Heart left ventricle (tissue), 13 donors: ENCODE data around the gene SLC22A14.

Experiments
- CTCF ChIP-seq, 12 donors: fragments of 200-600 bp; sonication (generic) in 4 of 12; IDR thresholded peaks; one replicate each; pipeline versions ENCODE4 v1.5.0 to v1.8.0; 2018 to 2022; ENCODE audit warnings: antibody characterized with exemption in 12 of 12, mild to moderate bottlenecking in 5 of 12
- POLR2A ChIP-seq, 2 donors: fragments of 450-650 bp; IDR thresholded peaks; one replicate each; pipeline ENCODE4 v1.6.1; 2017; ENCODE audit warnings: antibody characterized with exemption in 2 of 2, mild to moderate bottlenecking in 2 of 2, moderate library complexity in 2 of 2
- donor health status: ischemic (EF 13 %, LVEDD 7.1; RV severe dilation, severe dysfunction).
- donor health status: DM: no; HTN: yes; CAD: no.
- donor health status: DM: no; HTN: no; CAD: no.
- donor health status: ischemic (EF 25% LVEDD 6.9; RV normal size, moderate dysfunction).
- donor health status: ischemic (EF 25% LVEDD 5.7; RV mildly dilated, moderate dysfunction).
- donor health status: ischemic (EF 35%, LVEDD 5.7; RV mildly dilated, moderate dysfunction).
- donor health status: nonischemic (EF 11% LVEDD 7.7; RV severe dilation, severe dysfunction).
- donor health status: DM: yes; HTN: yes; CAD: no.
- donor health status: PGD.
- donor health status: ischemic (EF 29% LVEDD 5.4; RV normal size, mild dysfunction).
- donor health status: nonischemic (EF 23%, LVEDD 6.1; RV moderate dilation, normal function).

- no peak for TF ChIP-seq CTCF (IDR thresholded peaks at IDR 0.05)
- TF ChIP-seq POLR2A (IDR thresholded peaks at IDR 0.05) = no peak
These were observed 31.2 kb downstream of the SLC22A14 start for GRCh38 chr3:38313263-38313662.
